ENCODE results near the gene SCAP.

SCAP gene

GRCh38 chr3:47495886-47496285 is 20.1 kb upstream of the SCAP start:
- TF ChIP-seq EZH2phosphoT487 (conservative IDR thresholded peaks at IDR 0.05; ENCODE audit: low read length) (no peak), CTCF (IDR thresholded peaks at IDR 0.05; ENCODE audit: insufficient read depth, low read length, poor library complexity, severe bottlenecking) (no peak)
- Histone ChIP-seq H3K9me3 (ENCODE audit: insufficient read depth, low read length) (no peaks in the 10 kb centered on the region), H3K9ac (ENCODE audit: low read length) (no peak overlapping the region), H3K9me2 (replicated peaks; ENCODE audit: insufficient read depth, low read length) (no peaks in the 10 kb centered on the region), H3K79me2 (ENCODE audit: insufficient read depth, low read length) (no peaks in the 10 kb centered on the region), H3K36me3 (ENCODE audit: low read length) (peaks cover 13% of the 10 kb centered on the region; the same call in 1 of the 2 replicates), H3F3A (ENCODE audit: insufficient read depth) (no peaks in the 10 kb centered on the region), H4K20me1 (ENCODE audit: low read depth, low read length) (no peaks in the 10 kb centered on the region), H3K4me2 (ENCODE audit: low read depth, low read length, poor library complexity, severe bottlenecking) (no peak overlapping the region), H3K27me3 (ENCODE audit: low read length) (no peaks in the 10 kb centered on the region), H3K27ac (ENCODE audit: low read depth, low read length) (no peak overlapping the region), H3K4me3 (ENCODE audit: insufficient read depth, low read length, poor library complexity, severe bottlenecking) (no peak overlapping the region), H2AFZ (ENCODE audit: low read depth, low read length, severe bottlenecking) (no peak overlapping the region)

DNA sequence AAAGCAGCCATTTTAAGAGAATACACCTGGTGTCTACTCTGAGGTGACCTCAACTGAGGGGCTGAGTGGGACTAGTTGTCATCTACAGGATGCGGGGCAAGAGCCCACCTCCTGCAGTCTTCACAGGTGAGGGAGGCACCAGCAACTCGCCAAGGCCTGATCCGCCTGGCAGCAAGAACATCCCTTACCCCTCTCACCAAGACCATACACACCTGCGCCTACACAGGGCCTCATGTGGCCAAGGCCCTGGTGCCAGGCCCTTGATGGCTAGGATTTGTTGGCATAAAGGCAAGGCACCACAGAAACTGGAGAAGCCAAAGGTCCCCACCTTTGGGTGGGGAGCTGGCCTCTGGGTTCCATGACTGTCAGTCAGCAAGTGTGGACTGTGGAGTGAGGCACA is 19.4 kb upstream of the SCAP start:
- H3K36me3 ChIP-seq (ENCODE audit: low read length): peaks cover 11% of the 10 kb centered on the region; the same call in 1 of the 2 replicates
- no peaks in the 10 kb centered on the region for H3F3A ChIP-seq (ENCODE audit: insufficient read depth)
- no peaks in the 10 kb centered on the region for H3K79me2 ChIP-seq (ENCODE audit: insufficient read depth, low read length)
- H3K4me2 ChIP-seq (ENCODE audit: low read depth, low read length, poor library complexity, severe bottlenecking): no peak overlapping the region
- no peak overlapping the region for H3K27ac ChIP-seq (ENCODE audit: low read depth, low read length)
- H2AFZ ChIP-seq (ENCODE audit: low read depth, low read length, severe bottlenecking): no peak overlapping the region
- H3K27me3 ChIP-seq (ENCODE audit: low read length): no peaks in the 10 kb centered on the region
- TF ChIP-seq EZH2phosphoT487 (conservative IDR thresholded peaks at IDR 0.05; ENCODE audit: low read length) (no peak), CTCF (IDR thresholded peaks at IDR 0.05; ENCODE audit: insufficient read depth, low read length, poor library complexity, severe bottlenecking) (no peak)
- no peaks in the 10 kb centered on the region for H3K9me3 ChIP-seq (ENCODE audit: insufficient read depth, low read length)
- H3K9ac ChIP-seq (ENCODE audit: low read length): no peak overlapping the region
- H4K20me1 ChIP-seq (ENCODE audit: low read depth, low read length): no peaks in the 10 kb centered on the region
- no peak overlapping the region for H3K4me3 ChIP-seq (ENCODE audit: insufficient read depth, low read length, poor library complexity, severe bottlenecking)
- H3K9me2 ChIP-seq (replicated peaks; ENCODE audit: insufficient read depth, low read length): no peaks in the 10 kb centered on the region

GRCh38 chr3:47491777-47492176 is 16.0 kb upstream of the SCAP start:
- TF ChIP-seq CTCF (IDR thresholded peaks at IDR 0.05; ENCODE audit: insufficient read depth, low read length, poor library complexity, severe bottlenecking): no peak
- TF ChIP-seq EZH2phosphoT487 (conservative IDR thresholded peaks at IDR 0.05; ENCODE audit: low read length): no peak
- no peaks in the 10 kb centered on the region for H3F3A ChIP-seq (ENCODE audit: insufficient read depth)
- no peaks in the 10 kb centered on the region for H3K79me2 ChIP-seq (ENCODE audit: insufficient read depth, low read length)
- no peak overlapping the region for H3K4me2 ChIP-seq (ENCODE audit: low read depth, low read length, poor library complexity, severe bottlenecking)
- no peak overlapping the region for H3K4me3 ChIP-seq (ENCODE audit: insufficient read depth, low read length, poor library complexity, severe bottlenecking)
- no peaks in the 10 kb centered on the region for H3K9me2 ChIP-seq (replicated peaks; ENCODE audit: insufficient read depth, low read length)
- H3K9ac ChIP-seq (ENCODE audit: low read length): no peak overlapping the region
- H4K20me1 ChIP-seq (ENCODE audit: low read depth, low read length): no peaks in the 10 kb centered on the region
- peaks cover 7% of the 10 kb centered on the region; the same call in 1 of the 2 replicates for H3K36me3 ChIP-seq (ENCODE audit: low read length)
- no peaks in the 10 kb centered on the region for H3K27me3 ChIP-seq (ENCODE audit: low read length)
- no peak overlapping the region for H3K27ac ChIP-seq (ENCODE audit: low read depth, low read length)
- H3K9me3 ChIP-seq (ENCODE audit: insufficient read depth, low read length): no peaks in the 10 kb centered on the region
- H2AFZ ChIP-seq (ENCODE audit: low read depth, low read length, severe bottlenecking): no peak overlapping the region
